T-helper 2 cell treated with Interferon-gamma antibody and Interleukin-4, amounts not matched to agents 5 μg/mL and 100 μg/mL, for 36 hours (primary cell): Measurements from ENCODE around the gene PKP4.

ENCODE experiments used
- DNase-seq: peaks from one replicate; pipeline ENCODE4 v3.0.0; 2021; ENCODE audit warnings: low spot score
- H3K27ac Mint-ChIP-seq: one replicate; pipeline ENCODE4 v1.8.0; 2021; ENCODE audit warnings: mild to moderate bottlenecking, mixed read lengths
- H3K27me3 Mint-ChIP-seq: one replicate; pipeline ENCODE4 v1.8.0; 2021; ENCODE audit warnings: low read depth, mixed read lengths
- H3K36me3 Mint-ChIP-seq: one replicate; pipeline ENCODE4 v1.8.0; 2021; ENCODE audit warnings: low read depth, mixed read lengths
- H3K4me1 Mint-ChIP-seq: one replicate; pipeline ENCODE4 v1.8.0; 2021; ENCODE audit warnings: low read depth, mixed read lengths
- H3K4me3 Mint-ChIP-seq: one replicate; pipeline ENCODE4 v1.8.0; 2022; ENCODE audit warnings: mild to moderate bottlenecking, moderate library complexity, mixed read lengths
- H3K9me3 Mint-ChIP-seq: one replicate; pipeline ENCODE4 v1.8.0; 2021; ENCODE audit warnings: mixed read lengths

The PKP4 gene

GRCh38 chr2:158656492-158657229 is 199.9 kb downstream of the PKP4 start:
- Mint-ChIP-seq H3K9me3 (no peaks in the 10 kb centered on the region), H3K36me3 (no peaks in the 10 kb centered on the region), H3K4me3 (no peak overlapping the region), H3K27ac (no peak overlapping the region), H3K27me3 (no peaks in the 10 kb centered on the region), H3K4me1 (no peaks in the 10 kb centered on the region)
- DNase-seq = no peak

DNA sequence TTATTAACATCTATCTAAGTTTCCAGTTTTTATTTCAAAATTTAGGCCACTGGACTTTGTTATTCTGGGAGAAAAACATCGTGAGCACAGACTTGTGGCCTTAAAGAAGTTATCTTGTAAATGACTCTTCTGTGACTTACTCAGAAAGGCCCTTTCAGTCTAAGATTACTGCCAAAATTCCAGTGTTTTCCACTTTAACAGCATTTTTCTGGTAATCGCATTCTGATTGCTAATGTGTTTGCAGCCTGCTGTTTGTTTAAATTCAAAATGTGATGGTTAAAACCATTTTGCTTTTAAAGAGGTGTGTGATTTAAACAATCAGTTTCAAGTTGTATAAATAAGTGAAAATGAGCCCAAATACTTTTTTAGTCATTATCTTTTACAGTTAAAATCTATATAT is 201.6 kb downstream of the PKP4 start:
- no peak overlapping the region for H3K27ac Mint-ChIP-seq

GRCh38 chr2:158659483-158659882 is 202.7 kb downstream of the PKP4 start:
- H3K27me3 Mint-ChIP-seq = no peaks in the 10 kb centered on the region
- no peak overlapping the region for H3K4me3 Mint-ChIP-seq
- H3K27ac Mint-ChIP-seq = no peak overlapping the region
- DNase-seq = no peak
- no peaks in the 10 kb centered on the region for H3K9me3 Mint-ChIP-seq
- H3K4me1 Mint-ChIP-seq = no peaks in the 10 kb centered on the region
- H3K36me3 Mint-ChIP-seq = no peaks in the 10 kb centered on the region

More for the DNA sequence above, 201.6 kb downstream of the PKP4 start:
- no peak for DNase-seq
- Mint-ChIP-seq H3K4me3 (no peak overlapping the region), H3K36me3 (no peaks in the 10 kb centered on the region), H3K9me3 (no peaks in the 10 kb centered on the region), H3K4me1 (no peaks in the 10 kb centered on the region), H3K27me3 (no peaks in the 10 kb centered on the region)

DNA sequence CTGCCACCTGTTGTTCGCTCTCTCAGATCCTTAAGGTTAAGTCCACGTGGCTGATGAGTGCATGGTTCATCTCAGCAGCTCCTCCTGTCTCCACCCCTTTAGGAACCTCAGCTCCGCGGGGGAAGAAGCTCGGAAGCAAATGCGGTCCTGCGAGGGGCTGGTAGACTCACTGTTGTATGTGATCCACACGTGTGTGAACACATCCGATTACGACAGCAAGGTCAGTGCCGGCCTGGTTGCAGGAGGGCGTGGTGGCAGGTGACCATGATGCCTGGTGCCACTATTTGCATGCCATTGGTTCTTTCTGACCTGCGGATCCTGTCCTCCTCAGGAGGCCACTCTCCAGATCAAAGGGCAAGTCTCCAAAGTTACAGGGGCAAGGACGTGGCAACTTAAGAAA is 204.5 kb downstream of the PKP4 start:
- DNase-seq = no peak
- H3K4me1 Mint-ChIP-seq = no peaks in the 10 kb centered on the region
- no peaks in the 10 kb centered on the region for H3K27me3 Mint-ChIP-seq
- no peak overlapping the region for H3K27ac Mint-ChIP-seq
- no peak overlapping the region for H3K4me3 Mint-ChIP-seq
- H3K9me3 Mint-ChIP-seq = no peaks in the 10 kb centered on the region
- no peaks in the 10 kb centered on the region for H3K36me3 Mint-ChIP-seq

DNA sequence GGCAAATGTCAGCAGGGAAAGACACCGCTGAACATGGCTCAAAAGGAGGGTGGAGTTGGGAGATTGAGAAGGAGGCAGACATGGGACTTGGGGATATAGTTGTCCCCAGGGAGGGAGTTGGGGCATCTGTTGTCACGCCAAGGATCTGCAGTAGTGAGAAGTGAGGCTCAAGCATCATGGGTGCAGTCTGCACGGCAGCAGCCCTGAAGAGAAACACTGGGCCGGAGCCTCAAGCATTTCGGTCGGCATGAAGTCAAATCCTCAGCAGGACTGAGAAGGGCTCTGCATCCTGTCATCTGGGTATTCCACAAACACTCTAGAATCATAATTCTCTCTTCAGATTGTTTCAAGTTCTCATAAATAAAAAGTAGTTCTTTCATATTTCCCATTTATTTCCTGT is 205.7 kb downstream of the PKP4 start:
- no peak overlapping the region for H3K27ac Mint-ChIP-seq
- no peaks in the 10 kb centered on the region for H3K4me1 Mint-ChIP-seq
- no peaks in the 10 kb centered on the region for H3K36me3 Mint-ChIP-seq
- no peaks in the 10 kb centered on the region for H3K27me3 Mint-ChIP-seq
- no peak for DNase-seq
- H3K9me3 Mint-ChIP-seq = no peaks in the 10 kb centered on the region
- no peak overlapping the region for H3K4me3 Mint-ChIP-seq

GRCh38 chr2:158663796-158664195 is 207.0 kb downstream of the PKP4 start:
- Mint-ChIP-seq H3K4me1 (no peaks in the 10 kb centered on the region), H3K36me3 (peaks cover 3% of the 10 kb centered on the region), H3K4me3 (no peak overlapping the region), H3K27me3 (no peaks in the 10 kb centered on the region), H3K27ac (no peak overlapping the region), H3K9me3 (no peaks in the 10 kb centered on the region)
- no peak for DNase-seq

- Mint-ChIP-seq H3K9me3 (no peaks in the 10 kb centered on the region), H3K27me3 (no peaks in the 10 kb centered on the region), H3K36me3 (peaks cover 3% of the 10 kb centered on the region), H3K4me3 (no peak overlapping the region), H3K4me1 (no peaks in the 10 kb centered on the region), H3K27ac (no peak overlapping the region)
- DNase-seq = no peak
Observed at GRCh38 chr2:158664987-158665386, 208.2 kb downstream of the PKP4 start.

DNA sequence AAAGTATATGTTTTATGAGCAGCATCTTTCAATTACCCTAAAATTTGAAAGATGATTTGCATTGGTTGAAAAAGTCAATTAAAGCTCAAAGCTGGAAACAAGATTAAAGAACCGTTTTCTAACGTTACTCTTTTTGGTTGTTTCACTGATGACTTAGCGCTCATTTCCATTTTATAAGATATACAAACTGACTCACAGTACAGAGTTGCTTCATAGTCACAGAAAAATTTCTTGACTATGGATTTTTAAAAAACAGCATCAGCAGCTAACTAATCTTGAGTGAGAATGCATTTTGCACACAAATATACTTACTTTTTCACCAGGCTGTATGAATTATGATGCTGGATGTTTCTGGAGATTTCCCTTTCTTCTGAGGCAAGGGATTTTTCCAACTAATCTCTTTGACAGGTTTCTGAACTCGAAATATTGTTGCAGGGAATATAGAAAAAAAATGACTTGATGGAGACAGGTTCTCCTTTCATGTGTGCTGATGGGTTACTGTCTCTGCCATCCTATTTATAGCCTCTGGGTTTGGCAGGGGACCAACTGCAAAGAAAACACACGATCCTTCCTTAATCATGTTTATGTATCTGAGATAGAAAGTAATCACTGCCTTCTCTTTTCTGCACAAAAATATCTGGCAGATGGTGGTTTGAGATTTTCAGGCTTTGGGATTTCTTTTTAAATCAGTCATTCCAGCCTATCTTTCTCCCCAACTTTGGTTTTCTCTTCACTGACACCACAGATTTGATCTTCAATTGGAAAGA is 209.0 kb downstream of the PKP4 start:
- Mint-ChIP-seq H3K9me3 (no peaks in the 10 kb centered on the region), H3K27ac (no peak overlapping the region), H3K36me3 (peaks cover 3% of the 10 kb centered on the region), H3K4me3 (no peak overlapping the region), H3K27me3 (no peaks in the 10 kb centered on the region), H3K4me1 (no peaks in the 10 kb centered on the region)
- DNase-seq = no peak

- Mint-ChIP-seq H3K4me1 (no peaks in the 10 kb centered on the region), H3K27me3 (no peaks in the 10 kb centered on the region), H3K4me3 (no peak overlapping the region), H3K27ac (no peak overlapping the region), H3K9me3 (no peaks in the 10 kb centered on the region), H3K36me3 (peaks cover 3% of the 10 kb centered on the region)
- DNase-seq = no peak
Observed at GRCh38 chr2:158666969-158667368, 210.2 kb downstream of the PKP4 start.

GRCh38 chr2:158667586-158667985 is 210.8 kb downstream of the PKP4 start:
- no peak for DNase-seq
- Mint-ChIP-seq H3K36me3 (peaks cover 3% of the 10 kb centered on the region), H3K9me3 (no peaks in the 10 kb centered on the region), H3K4me1 (no peaks in the 10 kb centered on the region), H3K27me3 (no peaks in the 10 kb centered on the region), H3K4me3 (no peak overlapping the region), H3K27ac (no peak overlapping the region)

DNA sequence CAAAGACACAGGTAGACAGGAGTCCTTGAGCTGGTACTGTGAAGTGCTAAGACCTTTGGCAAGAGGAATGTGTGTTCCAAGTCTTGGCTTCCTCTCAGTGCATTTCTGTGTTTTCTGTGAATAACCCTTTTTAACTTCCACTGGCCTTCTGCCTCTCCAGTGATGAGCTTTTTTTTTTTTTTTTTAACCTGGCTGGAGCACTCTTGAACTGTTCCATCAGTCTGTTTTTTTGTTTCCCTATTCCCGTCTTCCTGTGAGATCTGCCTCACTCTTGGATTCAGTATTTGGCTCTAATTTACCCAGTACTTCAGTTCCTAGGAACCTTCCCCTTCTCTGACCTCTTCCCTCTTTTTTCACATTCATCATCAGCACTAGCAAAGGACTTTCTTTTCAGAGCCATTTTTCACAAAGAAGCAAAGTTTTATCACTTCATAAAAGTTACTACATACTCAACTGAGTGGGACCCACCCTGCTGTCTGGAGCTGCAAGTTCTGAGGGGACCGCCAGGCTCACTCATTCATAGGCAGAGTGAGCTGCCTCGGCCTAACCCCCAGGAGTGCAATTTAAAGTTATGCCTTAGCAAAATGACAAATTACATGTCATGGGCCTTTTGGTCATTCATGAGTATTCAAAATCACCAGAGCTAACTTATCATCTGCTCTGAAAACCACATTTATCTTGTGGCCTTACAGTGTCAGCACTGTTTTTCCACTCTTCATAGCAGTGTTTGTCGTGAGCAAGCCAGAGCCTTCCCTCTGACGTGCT is 211.4 kb downstream of the PKP4 start:
- no peak for DNase-seq
- H3K27ac Mint-ChIP-seq = no peak overlapping the region
- H3K4me3 Mint-ChIP-seq = no peak overlapping the region
- peaks cover 3% of the 10 kb centered on the region for H3K36me3 Mint-ChIP-seq
- no peaks in the 10 kb centered on the region for H3K27me3 Mint-ChIP-seq
- no peaks in the 10 kb centered on the region for H3K4me1 Mint-ChIP-seq
- H3K9me3 Mint-ChIP-seq = no peaks in the 10 kb centered on the region

GRCh38 chr2:158670292-158670691 is 213.5 kb downstream of the PKP4 start:
- Mint-ChIP-seq H3K27me3 (no peaks in the 10 kb centered on the region), H3K27ac (no peak overlapping the region), H3K4me3 (no peak overlapping the region), H3K9me3 (no peaks in the 10 kb centered on the region), H3K4me1 (no peaks in the 10 kb centered on the region), H3K36me3 (peaks cover 3% of the 10 kb centered on the region)
- DNase-seq = no peak

DNA sequence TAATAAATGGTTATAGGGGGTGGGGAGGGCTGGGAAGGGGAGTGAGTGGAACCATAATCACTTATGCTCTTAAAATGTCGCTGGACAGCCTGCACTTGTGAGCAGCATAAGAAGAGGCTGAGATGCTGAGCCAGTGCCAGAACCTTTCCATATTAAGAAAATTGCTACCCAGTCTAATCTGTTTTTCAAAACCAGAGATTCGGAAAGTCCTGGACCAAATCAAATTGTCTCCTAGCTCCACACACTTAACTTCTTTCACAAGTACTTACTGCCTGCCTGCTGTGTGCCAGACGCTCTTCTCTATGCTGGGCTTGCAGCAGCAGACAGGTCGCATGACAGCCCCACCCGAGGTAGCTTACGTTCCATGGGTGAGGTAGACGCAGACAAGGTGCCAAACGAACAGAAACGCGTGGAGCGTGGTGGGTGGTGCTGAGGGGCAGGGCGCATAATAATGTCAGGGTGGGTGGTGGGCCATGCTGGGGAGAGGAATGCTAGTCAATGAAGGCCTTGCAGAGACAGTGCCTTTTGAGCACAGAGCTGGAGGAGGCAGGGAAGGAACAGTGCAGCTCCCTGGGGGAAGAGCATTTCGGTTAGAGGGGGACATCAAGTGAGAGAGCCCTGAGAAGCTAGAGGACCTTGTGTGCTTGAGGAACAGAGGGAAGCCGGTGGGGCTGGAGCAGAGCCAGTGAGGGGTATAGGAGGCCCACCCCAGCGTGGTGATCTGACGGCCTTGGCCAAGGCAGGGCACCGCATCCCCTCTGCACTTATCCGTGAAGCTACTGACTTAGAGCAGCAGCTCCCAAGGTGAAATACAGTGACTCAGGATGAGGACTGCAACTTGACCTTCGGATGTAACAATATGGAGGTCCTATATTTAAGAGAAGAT is 214.9 kb downstream of the PKP4 start:
- Mint-ChIP-seq H3K36me3 (peaks cover 3% of the 10 kb centered on the region), H3K4me1 (no peaks in the 10 kb centered on the region), H3K27me3 (no peaks in the 10 kb centered on the region), H3K4me3 (no peak overlapping the region), H3K9me3 (no peaks in the 10 kb centered on the region), H3K27ac (no peak overlapping the region)
- DNase-seq = no peak
